GM10248 (cell line): ENCODE results near the gene OIT3.
"Not testable (repeated sequence)": the region's sequence is repeated elsewhere in the genome, so short reads cannot be mapped to it uniquely, and the experiment has no call there.

Source experiments
- CTCF ChIA-PET: fragments of 300-600 bp; sonication (Branson Sonifier 250); formaldehyde crosslinking; extraction: SDS; loops from one replicate; lab custom pipeline; 2021; ENCODE audit warnings: antibody characterized with exemption; lab: Yijun Ruan, JAX
- POLR2A ChIA-PET: fragments of 350-650 bp; sonication (Branson Sonifier 250); formaldehyde crosslinking; extraction: SDS; loops from one replicate; lab custom pipeline; 2020; ENCODE audit warnings: antibody characterized with exemption; lab: Yijun Ruan, JAX
- DNase-seq: peaks from one replicate; pipeline ENCODE4 v3.0.0; 2012; ENCODE audit errors: extremely low spot score
- TF ChIP-seq, protein P1 (sequence below): IDR thresholded peaks from 2 replicates; pipeline ENCODE4 v1.5.1; 2012; ENCODE audit warnings: mild to moderate bottlenecking, low read depth; ENCODE audit errors: extremely low read depth, missing control alignments, control extremely low read depth

OIT3 gene

DNA sequence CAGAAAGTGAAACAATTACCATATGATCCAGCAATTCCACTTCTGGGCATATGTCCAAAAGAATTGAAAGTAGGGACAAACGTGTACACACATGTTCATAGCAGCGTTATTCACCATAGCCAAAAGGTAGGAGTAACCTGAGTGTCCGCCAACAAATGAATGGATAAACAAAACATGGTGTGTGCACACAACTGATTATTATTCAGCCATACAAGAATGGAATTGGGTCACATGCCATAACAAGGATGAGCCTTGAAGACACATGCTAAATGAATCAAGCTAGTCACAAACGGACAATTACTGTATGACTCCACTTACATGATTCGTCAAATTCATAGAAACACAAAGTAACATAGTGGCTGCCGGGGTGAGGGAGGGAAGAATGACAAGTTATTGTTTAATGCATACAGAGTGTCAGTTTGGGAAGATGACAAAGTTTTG is 4.1 kb upstream of the OIT3 start:
- DNase-seq = no peak
- ChIA-PET POLR2A (no interaction called here), CTCF (interaction anchor here (1.3 to 1.8 kb wide), 3 partner anchors 10 to 14 kb away, joined by 4 to 6 read pairs (median 6); no protein-coding TSS in a partner anchor)
- TF ChIP-seq, protein P1, sequence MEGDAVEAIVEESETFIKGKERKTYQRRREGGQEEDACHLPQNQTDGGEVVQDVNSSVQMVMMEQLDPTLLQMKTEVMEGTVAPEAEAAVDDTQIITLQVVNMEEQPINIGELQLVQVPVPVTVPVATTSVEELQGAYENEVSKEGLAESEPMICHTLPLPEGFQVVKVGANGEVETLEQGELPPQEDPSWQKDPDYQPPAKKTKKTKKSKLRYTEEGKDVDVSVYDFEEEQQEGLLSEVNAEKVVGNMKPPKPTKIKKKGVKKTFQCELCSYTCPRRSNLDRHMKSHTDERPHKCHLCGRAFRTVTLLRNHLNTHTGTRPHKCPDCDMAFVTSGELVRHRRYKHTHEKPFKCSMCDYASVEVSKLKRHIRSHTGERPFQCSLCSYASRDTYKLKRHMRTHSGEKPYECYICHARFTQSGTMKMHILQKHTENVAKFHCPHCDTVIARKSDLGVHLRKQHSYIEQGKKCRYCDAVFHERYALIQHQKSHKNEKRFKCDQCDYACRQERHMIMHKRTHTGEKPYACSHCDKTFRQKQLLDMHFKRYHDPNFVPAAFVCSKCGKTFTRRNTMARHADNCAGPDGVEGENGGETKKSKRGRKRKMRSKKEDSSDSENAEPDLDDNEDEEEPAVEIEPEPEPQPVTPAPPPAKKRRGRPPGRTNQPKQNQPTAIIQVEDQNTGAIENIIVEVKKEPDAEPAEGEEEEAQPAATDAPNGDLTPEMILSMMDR = no peak

GRCh38 chr10:72890086-72890485 is 3.5 kb upstream of the OIT3 start:
- DNase-seq = no peak
- TF ChIP-seq, protein P1 = no peak
- POLR2A ChIA-PET = no interaction called here
- CTCF ChIA-PET = interaction anchor here (1.3 to 1.8 kb wide), 4 partner anchors 10 to 841 kb away, joined by 3 to 6 read pairs (median 4); no protein-coding TSS in a partner anchor

GRCh38 chr10:72895236-72895850 is 1.8 kb downstream of the OIT3 start:
- TF ChIP-seq, protein P1 = no peak
- ChIA-PET POLR2A (no interaction called here), CTCF (interaction anchor here (2.0 kb wide), 1 partner anchor 15 kb away, joined by 5 read pairs; no protein-coding TSS in a partner anchor)
- DNase-seq = no peak

DNA sequence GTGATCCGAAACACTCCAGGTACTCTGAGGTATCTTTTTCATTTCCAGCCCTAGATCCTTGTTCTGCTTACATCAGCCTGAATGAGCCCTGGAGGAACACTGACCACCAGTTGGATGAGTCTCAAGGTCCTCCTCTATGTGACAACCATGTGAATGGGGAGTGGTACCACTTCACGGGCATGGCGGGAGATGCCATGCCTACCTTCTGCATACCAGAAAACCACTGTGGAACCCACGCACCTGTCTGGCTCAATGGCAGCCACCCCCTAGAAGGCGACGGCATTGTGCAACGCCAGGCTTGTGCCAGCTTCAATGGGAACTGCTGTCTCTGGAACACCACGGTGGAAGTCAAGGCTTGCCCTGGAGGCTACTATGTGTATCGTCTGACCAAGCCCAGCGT is 5.1 kb downstream of the OIT3 start:
- ChIA-PET CTCF (no interaction called here), POLR2A (no interaction called here)
- TF ChIP-seq, protein P1 = no peak

GRCh38 chr10:72899545-72899944 is 6.0 kb downstream of the OIT3 start:
- POLR2A ChIA-PET = no interaction called here
- no peak for DNase-seq
- CTCF ChIA-PET = interaction anchor here (0.9 to 1.0 kb wide), 2 partner anchors 9 to 24 kb away, joined by 3 to 6 read pairs; no protein-coding TSS in a partner anchor
- TF ChIP-seq, protein P1 = no peak

More for the DNA sequence above, 5.1 kb downstream of the OIT3 start:
- DNase-seq = no peak

DNA sequence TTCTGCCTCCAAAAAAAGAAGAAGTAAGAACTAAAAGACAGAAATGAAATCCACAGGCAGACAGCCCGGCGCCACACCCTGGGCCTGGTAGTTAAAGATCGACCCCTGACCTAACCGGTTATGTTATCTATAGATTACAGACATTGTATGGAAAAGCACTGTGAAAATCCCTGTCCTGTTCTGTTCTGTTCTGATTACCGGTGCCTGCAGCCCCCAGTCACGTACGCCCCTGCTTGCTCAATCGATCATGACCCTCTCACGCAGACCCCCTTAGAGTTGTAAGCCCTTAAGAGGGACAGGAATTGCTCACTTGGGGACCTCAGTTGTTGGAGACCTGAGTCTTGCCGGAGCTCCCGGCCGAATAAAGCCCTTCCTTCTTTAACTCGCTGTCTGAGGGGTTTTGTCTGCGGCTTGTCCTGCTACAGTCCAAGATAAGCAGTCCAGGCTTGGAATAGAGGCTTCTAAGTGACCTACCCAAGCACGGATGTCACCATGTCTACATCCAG is 10.5 kb downstream of the OIT3 start:
- CTCF ChIA-PET, DNase-seq, POLR2A ChIA-PET: not testable (repeated sequence)

DNA sequence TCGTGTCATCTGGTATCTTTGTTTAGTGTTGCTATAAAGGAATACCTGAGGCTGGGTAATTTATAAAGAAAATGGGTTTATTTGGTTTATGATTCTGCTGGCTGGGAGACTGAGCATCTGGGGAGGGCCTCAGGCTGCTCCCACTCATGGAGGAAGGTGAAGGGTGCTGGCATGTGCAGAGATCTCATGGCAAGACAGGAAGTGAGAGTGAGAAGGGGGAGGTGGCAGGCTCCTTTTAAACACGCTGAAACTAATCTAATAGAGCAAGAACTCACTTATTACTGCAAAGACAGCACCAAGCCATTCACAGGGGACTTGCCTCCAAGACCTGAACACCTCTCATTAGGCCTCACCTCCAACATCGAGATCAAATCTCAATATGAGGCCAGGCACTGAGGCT is 11.3 kb downstream of the OIT3 start:
- TF ChIP-seq, protein P1 = no peak
- no peak for DNase-seq
- ChIA-PET CTCF (no interaction called here), POLR2A (no interaction called here)
